Hypothalamus (tissue), 51 donors: ENCODE data around the gene C14orf119.
"Not testable (repeated sequence)": the region's sequence is repeated elsewhere in the genome, so short reads cannot be mapped to it uniquely, and the experiment has no call there.

Experiments
- DNase-seq, 51 donors: peaks; one replicate each; lab custom pipeline; 2025; lab: John Stamatoyannopoulos, UW

Gene C14orf119

DNA sequence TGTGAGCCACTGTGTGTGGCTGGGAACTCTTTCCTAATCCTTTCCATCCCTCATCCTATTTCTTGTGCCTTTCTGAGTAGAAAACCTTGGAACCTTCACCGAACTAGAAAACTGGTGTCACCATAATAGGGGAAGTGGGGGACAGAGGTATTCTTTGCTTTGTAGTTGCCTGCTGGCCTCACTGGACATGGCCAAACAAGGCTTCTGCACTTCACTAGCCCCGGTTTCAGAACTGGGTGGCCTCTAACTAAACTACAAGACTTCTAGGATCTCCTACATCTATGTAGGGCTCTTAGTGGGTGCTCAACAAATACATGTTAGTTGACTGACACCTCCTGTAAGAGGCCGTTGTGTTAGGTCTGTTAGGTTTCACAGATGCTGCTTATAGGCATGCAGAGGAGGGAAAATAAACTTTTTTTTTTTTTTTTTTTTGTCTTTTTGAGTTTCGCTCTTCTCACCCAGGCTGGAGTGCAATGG lies 10.1 kb downstream of the C14orf119 start:
- DNase-seq = no peak

DNA sequence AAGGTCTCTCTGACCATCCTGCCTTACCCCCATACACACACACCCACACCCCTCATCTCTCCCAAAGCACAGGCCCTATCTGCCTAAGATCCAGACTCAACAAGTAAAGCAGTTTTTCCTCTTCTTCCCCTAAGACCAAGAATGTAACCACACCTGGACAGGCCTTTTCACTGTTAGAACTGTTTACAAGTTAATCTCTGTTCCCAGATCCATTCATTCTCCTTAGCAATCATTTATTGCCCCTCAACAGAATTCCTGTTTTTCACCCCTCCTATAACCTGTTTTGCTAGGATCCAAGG lies 11.4 kb downstream of the C14orf119 start:
- DNase-seq = no peak

DNA sequence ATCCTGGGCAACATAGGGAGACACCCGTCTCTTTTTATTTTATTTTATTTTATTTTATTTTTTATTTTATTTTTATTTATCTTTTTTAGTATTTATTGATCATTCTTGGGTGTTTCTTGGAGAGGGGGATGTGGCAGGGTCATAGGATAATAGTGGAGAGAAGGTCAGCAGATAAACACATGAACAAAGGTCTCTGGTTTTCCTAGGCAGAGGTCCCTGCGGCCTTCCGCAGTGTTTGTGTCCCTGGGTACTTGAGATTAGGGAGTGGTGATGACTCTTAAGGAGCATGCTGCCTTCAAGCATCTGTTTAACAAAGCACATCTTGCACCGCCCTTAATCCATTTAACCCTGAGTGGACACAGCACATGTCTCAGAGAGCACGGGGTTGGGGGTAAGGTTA lies 12.3 kb downstream of the C14orf119 start:
- DNase-seq = not testable (repeated sequence)

GRCh38 chr14:23108169-23108568 lies 12.9 kb downstream of the C14orf119 start:
- DNase-seq = not testable (repeated sequence)

- DNase-seq = no peak
Measured at GRCh38 chr14:23109769-23110168, 14.5 kb downstream of the C14orf119 start.

- DNase-seq = no peak
Measured at GRCh38 chr14:23110579-23111365, 15.5 kb downstream of the C14orf119 start.

DNA sequence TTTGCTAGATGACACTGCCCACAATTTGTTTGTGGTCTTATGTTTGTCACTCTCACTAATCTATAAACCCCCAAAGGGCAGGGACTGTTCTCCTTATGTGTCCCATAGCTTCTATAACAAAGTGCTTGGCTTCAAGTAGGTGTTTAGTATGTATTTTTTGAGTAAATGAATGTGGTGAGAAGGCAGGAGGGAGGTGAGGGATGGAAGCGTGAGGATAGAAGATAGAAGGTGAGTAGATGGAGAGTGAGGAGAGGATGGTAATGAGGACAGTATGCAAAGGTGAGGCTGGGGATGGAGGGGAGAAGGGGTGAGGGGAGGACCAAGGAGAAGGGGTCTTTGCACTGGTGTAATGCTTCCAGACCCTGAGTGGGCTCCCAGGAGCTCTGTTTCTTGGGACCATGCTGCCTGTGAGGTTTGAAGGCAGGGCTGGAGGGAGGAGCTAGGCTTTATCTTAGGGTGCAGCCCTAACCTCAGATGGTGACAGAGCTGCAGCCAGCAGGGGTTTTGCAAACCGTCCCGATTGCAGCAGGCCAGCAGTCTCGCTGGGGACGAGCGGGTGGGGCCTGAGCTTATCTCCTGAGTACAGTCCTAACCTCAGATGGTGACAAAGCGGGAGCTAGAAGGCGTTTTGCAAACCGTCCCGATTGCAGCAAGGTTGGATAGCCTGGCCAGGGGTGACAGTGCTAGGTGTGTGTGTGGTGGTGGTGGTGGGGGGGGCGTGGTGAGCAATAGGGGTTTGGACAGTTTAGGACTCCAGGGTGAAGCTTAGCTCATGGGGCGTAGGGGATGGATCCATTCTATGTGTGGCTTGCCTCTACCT lies 17.3 kb downstream of the C14orf119 start:
- DNase-seq = no peak

- no peak for DNase-seq
Measured at GRCh38 chr14:23113431-23114119, 18.3 kb downstream of the C14orf119 start.

- DNase-seq = no peak
Measured at GRCh38 chr14:23114120-23114458, 18.8 kb downstream of the C14orf119 start.

- no peak for DNase-seq
Measured at GRCh38 chr14:23114669-23115038, 19.3 kb downstream of the C14orf119 start.

DNA sequence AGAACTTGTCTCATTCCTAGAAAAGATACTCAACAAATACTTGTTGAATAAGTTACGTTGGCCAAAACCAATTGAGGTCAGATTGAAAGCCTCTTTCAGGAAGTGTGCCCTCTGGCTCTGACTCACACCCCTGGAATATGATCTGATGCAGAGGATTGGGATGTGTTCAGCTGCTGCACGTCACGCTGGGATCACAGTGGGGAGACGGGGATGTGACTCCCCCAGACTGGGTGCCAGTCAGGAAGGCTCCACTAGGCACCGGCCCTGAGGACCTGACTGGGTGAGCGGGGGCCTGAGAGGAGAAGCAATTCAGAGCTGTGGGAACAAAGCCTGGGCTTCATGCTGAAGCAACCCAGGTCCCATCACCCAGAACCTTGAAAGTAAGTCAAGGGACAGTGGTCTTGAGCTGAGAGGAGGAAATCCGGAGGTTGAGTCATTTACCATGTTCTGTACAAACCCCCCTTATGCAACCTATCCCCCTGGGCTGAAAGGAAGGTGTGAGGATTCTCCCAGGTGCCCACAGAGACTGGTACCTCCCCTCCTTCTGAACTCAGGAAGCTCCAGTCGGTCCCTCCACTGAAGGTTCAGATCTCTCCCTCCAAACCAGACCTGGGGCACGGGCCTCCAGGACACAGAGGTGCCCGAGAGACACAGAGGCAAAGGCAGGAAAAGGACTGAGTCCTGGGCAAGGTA lies 19.9 kb downstream of the C14orf119 start:
- DNase-seq = no peak

- DNase-seq = no peak
Measured at GRCh38 chr14:23115918-23116317, 20.6 kb downstream of the C14orf119 start.

- no peak for DNase-seq
Measured at GRCh38 chr14:23117371-23118020, 22.2 kb downstream of the C14orf119 start.

DNA sequence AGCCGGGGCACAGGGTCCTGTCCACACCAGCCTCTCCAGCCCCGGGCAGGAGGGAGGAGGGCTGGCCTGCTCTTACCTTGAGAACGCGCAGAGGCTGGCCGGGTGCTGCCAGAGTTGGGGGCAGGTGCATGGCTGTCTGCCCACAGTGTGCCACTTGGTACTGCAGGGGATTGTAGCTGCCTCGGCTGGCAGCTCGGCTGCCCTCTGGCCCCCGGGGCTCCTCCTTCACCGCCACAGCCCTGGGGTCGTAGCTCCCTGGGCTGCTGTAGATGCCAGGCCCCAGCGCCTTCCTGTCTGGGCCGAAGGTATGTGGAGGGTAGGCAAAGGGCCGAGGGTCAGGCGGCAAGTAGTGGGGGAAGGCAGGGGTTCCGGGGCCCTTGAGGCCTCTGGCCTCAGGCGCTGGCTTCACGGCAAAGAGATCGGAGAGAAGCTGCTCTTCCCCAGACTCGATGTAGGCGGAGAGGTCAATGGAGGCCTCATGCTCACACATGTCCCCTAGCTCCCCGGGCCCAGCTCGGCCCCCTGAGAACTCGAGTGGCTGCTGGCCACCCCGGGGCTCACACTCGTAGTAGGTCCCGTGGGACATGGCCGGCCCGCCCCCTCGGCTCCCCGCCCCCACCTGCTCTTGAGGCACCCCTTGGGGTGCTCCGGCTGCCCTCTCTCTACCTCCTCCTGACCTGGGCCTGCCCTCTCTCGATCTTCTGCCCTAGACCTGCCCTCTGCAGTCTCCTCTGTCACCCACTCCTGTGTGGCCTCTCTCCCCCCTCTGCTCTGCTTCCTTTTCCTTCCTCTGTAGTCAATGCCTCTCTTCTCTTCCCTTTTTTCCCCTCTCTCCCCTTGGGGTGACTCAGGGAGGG lies 23.4 kb downstream of the C14orf119 start, which contains the start of gene CEBPE:
TSS of gene CEBPE (minus strand) at position 750 of the 857 bp plus-strand sequence. CDS start at position 586, 164 bp downstream.
- DNase-seq = no peak

DNA sequence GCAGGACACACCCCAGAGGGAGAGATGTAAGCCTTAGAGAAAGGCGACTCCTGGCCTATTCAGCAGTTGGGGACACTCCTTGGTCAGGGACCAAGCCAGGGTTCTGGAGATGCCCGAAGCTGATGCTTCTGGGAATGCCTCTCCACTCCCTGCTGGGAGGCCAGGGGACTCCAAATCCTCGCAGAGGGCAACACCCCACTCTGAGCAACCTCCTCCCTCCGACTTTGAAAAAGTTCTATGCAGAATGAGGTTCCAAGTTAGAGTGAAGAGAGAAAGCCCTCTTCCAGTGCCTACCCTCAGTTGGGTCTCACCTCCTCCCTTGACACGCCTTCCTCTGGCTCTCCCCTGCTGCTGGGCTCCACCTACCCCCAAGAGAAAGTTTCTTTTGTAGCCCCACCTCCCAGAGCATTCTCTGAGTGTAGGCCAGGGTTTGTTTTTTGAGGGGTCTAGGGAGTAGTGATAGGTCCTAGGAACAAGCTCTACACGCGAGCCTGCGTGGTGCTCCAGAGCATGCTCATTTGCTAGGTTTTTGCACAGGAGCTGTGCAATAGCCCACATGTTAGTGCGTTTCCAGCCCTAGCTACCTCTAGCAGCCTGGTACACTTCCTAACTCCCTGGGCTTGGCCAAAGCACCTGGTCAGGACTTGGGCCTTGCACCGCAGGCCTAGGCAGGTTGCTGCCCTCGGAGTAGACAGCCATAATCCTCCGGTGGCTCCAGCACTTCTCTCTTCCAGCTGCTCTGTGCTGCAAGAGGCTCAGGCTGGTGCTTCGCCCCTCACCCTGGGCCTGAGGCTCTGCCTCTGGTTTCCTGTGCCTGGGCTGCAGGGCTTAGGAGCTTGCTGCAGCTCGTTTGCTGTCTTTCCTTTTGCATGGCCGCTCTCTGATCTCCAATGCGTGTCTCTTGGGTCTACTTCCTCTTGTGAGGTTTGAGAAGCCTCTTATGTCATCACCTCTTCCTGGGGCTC lies 24.3 kb downstream of the C14orf119 start:
- no peak for DNase-seq

DNA sequence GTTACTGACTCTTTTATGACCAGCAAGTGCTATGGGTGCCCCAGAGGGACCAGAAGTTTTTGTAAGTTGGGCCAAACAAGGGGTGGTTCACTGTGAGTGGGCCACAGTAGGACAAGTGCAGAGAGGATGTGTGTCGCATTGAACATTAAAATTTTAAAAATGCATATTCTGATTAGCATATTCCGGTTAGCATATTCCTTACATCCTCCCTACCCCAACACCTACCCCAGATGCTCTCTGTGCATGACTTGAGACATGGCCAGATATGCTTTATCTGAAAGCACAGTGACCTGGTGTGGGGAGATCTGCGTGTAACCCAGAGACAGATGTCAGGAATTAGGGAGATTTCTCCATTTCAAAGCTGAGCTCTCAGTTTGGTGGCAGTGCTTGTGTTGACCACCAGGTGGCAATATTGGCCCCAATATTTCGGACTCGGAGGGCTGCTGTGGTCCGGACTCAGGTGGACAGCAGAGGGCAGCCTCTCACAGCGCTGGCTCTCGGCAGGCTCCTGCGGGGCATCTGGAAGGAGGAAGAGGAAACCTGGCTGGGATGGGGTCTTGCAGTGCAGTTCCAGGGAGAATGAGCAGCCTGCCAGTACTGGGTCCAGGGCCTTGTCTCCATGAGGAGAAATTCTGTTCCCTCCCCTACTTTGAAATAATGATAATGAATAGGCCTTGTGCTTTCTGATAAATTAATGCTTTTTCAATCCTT lies 25.4 kb downstream of the C14orf119 start:
- peak; percentile 9 to 91 (median 77) for DNase-seq

DNA sequence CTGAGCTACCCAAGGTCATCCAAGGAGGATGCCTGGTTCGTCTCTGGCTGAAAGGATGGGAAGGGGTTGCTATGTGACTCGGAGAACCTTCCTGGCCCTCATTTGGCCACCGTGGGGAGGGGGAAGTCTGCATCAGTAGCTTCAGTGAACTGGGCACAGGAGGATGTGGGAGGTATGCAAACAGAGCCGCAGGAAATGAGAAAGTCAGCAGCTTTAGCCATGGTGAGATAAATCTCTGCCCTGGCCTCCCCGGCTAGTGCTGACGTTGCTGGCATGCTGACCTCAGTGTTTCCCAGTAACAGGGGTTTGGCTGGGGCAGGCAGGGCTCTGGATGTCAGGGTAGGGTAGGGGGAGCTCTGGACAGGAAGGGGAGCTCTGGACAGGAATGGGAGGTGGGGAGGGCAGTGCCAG lies 26.1 kb downstream of the C14orf119 start:
- peak in 3 of 51 donors; percentile 37 to 46 (median 45) for DNase-seq
